GM12891 (cell line): ENCODE results near the gene CDC25B.

Experiments used
- DNase-seq: peaks from one replicate; pipeline ENCODE4 v3.0.0; 2011; ENCODE audit warnings: low spot score; ENCODE audit not compliant: insufficient read length
- FAIRE-seq: peaks from 2 replicates; lab custom pipeline; 2011; peaks lifted over from hg19 to GRCh38; lab: Jason Lieb, UNC
- PAX5 ChIP-seq: IDR thresholded peaks from 2 replicates; pipeline ENCODE4 v1.6.1; 2011; ENCODE audit warnings: low read length, moderate library complexity, mild to moderate bottlenecking; ENCODE audit not compliant: insufficient read depth, severe bottlenecking
- POLR2A ChIP-seq: IDR thresholded peaks from 2 replicates; pipeline ENCODE4 v1.6.1; 2011; ENCODE audit warnings: low read depth, low read length, control low read depth
- POLR2AphosphoS5 ChIP-seq: IDR thresholded peaks from 2 replicates; pipeline ENCODE4 v1.6.1; 2011; ENCODE audit warnings: low read depth, low read length, control low read depth
- POU2F2 ChIP-seq: IDR thresholded peaks from 2 replicates; pipeline ENCODE4 v1.6.1; 2011; ENCODE audit warnings: low read depth, mild to moderate bottlenecking, control low read depth, low read length, moderate library complexity
- SPI1 ChIP-seq: IDR thresholded peaks from 2 replicates; pipeline ENCODE4 v1.6.1; 2011; ENCODE audit warnings: low read depth, low read length, control low read depth
- TAF1 ChIP-seq: IDR thresholded peaks from 2 replicates; pipeline ENCODE4 v1.6.1; 2011; ENCODE audit warnings: low read depth, low read length, control low read depth

The CDC25B gene

GRCh38 chr20:3794701-3795420, 1.2 kb upstream of the CDC25B start:
- DNase-seq (no peak), FAIRE-seq (no peak)
- TF ChIP-seq TAF1 (no peak), SPI1 (no peak), POLR2AphosphoS5 (no peak), POU2F2 (no peak), PAX5 (no peak), POLR2A (no peak)

GRCh38 chr20:3796477-3797225, 541 bp downstream of the CDC25B start:
- FAIRE-seq: no peak
- no peak for TF ChIP-seq TAF1
- TF ChIP-seq PAX5: no peak
- TF ChIP-seq SPI1: no peak
- no peak for TF ChIP-seq POLR2AphosphoS5
- DNase-seq: no peak

- TF ChIP-seq TAF1 (no peak), POLR2AphosphoS5 (no peak)
- DNase-seq (no peak), FAIRE-seq (no peak)
Observed at GRCh38 chr20:3797226-3797545, 1.1 kb downstream of the CDC25B start.

- TF ChIP-seq PAX5: no peak
- no peak for TF ChIP-seq POLR2A
- TF ChIP-seq POLR2AphosphoS5: no peak
- TF ChIP-seq SPI1: no peak
- no peak for TF ChIP-seq TAF1
- TF ChIP-seq POU2F2: no peak
- DNase-seq (no peak), FAIRE-seq (peak; percentile 54)
Observed at GRCh38 chr20:3797592-3798372, 1.7 kb downstream of the CDC25B start.

GRCh38 chr20:3798373-3798768, 2.3 kb downstream of the CDC25B start:
- FAIRE-seq (no peak), DNase-seq (no peak)
- TF ChIP-seq SPI1 (no peak), POLR2A (no peak), TAF1 (no peak), POLR2AphosphoS5 (no peak), POU2F2 (no peak), PAX5 (no peak)

GRCh38 chr20:3798908-3799248, 2.8 kb downstream of the CDC25B start:
- DNase-seq: no peak
- no peak for FAIRE-seq
- TF ChIP-seq POU2F2 (no peak), TAF1 (no peak), SPI1 (no peak), PAX5 (no peak), POLR2A (no peak), POLR2AphosphoS5 (no peak)

GRCh38 chr20:3800256-3800877, 4.3 kb downstream of the CDC25B start:
- FAIRE-seq (peak; percentile 35), DNase-seq (no peak)
- TF ChIP-seq PAX5 (no peak), SPI1 (no peak), POLR2A (no peak), TAF1 (no peak), POLR2AphosphoS5 (no peak), POU2F2 (no peak)

- DNase-seq (no peak), FAIRE-seq (no peak)
- no peak for TF ChIP-seq POU2F2
- TF ChIP-seq TAF1: no peak
- no peak for TF ChIP-seq SPI1
- TF ChIP-seq PAX5: no peak
- no peak for TF ChIP-seq POLR2A
- TF ChIP-seq POLR2AphosphoS5: no peak
Observed at GRCh38 chr20:3800878-3801260, 4.8 kb downstream of the CDC25B start.

- no peak for DNase-seq
- no peak for FAIRE-seq
- TF ChIP-seq PAX5 (no peak), POLR2A (no peak), TAF1 (no peak), POU2F2 (no peak), POLR2AphosphoS5 (no peak), SPI1 (no peak)
Observed at GRCh38 chr20:3801299-3801698, 5.2 kb downstream of the CDC25B start.

- no peak for TF ChIP-seq POLR2A
- TF ChIP-seq SPI1: no peak
- no peak for DNase-seq
- FAIRE-seq: no peak
Observed at GRCh38 chr20:3801846-3802245, 5.7 kb downstream of the CDC25B start.
